PFSK-1 (cell line): ENCODE results near the gene NAPA.

Experiments
- FOXP2 ChIP-seq: optimal IDR thresholded peaks from 2 replicates; pipeline ENCODE3; 2011; ENCODE audit warnings: borderline replicate concordance, control low read depth, inconsistent platforms; ENCODE audit not compliant: insufficient read depth; ENCODE audit errors: extremely low read length, extremely low read depth
- POLR2AphosphoS5 ChIP-seq: IDR thresholded peaks from 2 replicates; pipeline ENCODE4 v1.6.1; 2012; ENCODE audit warnings: low read depth, mild to moderate bottlenecking, control low read depth, low read length, moderate library complexity
- REST ChIP-seq, 2 experiments: IDR thresholded peaks; 2 replicates each; pipeline versions ENCODE4 v1.6.1 to v1.8.0; 2011 to 2012; ENCODE audit warnings: low read depth in 2 of 2, low read length in 2 of 2, control low read depth in 1 of 2, inconsistent platforms in 1 of 2, mild to moderate bottlenecking in 1 of 2, moderate library complexity in 1 of 2; ENCODE audit not compliant: insufficient read depth in 1 of 2
- SIN3A ChIP-seq: IDR thresholded peaks from 2 replicates; pipeline ENCODE4 v1.6.1; 2012; ENCODE audit warnings: mild to moderate bottlenecking, low read length, moderate library complexity, borderline replicate concordance; ENCODE audit not compliant: insufficient read depth

GRCh38 chr19:47471381-47471732 is 43.5 kb downstream of the NAPA start:
- TF ChIP-seq REST (IDR thresholded peaks at IDR 0.05; ENCODE audit: insufficient read depth in 1 of 2, low read depth in 2 of 2, low read length in 2 of 2), result no peak
- no peak for TF ChIP-seq POLR2AphosphoS5
- no peak for TF ChIP-seq SIN3A
- TF ChIP-seq FOXP2, result no peak
